GM21390 (cell line): ENCODE results near the gene CACNA2D4.

Source experiments
- ATAC-seq: cut with Tn5 transposase; IDR thresholded peaks from one replicate; pipeline ENCODE4 v1.9.1; 2021; ENCODE audit not compliant: unreplicated experiment

CACNA2D4 gene

GRCh38 chr12:1758887-1759286, 159.6 kb downstream of the CACNA2D4 start:
- no peak for ATAC-seq

- no peak for ATAC-seq
These were observed 160.1 kb downstream of the CACNA2D4 start for GRCh38 chr12:1758376-1758775.

GRCh38 chr12:1750300-1750699, 168.2 kb downstream of the CACNA2D4 start:
- ATAC-seq, result no peak

GRCh38 chr12:1749019-1749418, 169.4 kb downstream of the CACNA2D4 start:
- no peak for ATAC-seq

- no peak for ATAC-seq
These were observed 170.8 kb downstream of the CACNA2D4 start for GRCh38 chr12:1747609-1748008.

GRCh38 chr12:1744932-1745331, 173.5 kb downstream of the CACNA2D4 start:
- ATAC-seq, result no peak
